Fibroblast of skin of scalp (primary cell): ENCODE data around the gene DDHD1.

Source experiments
- DNase-seq: peaks from one replicate; pipeline ENCODE4 v3.0.0-alpha.2; 2013

DDHD1 gene

GRCh38 chr14:52988139-52988538 is 165.0 kb downstream of the DDHD1 start:
- no peak for DNase-seq

- peak; percentile 54 for DNase-seq
These were observed 165.6 kb downstream of the DDHD1 start for GRCh38 chr14:52987514-52987913.

DNA sequence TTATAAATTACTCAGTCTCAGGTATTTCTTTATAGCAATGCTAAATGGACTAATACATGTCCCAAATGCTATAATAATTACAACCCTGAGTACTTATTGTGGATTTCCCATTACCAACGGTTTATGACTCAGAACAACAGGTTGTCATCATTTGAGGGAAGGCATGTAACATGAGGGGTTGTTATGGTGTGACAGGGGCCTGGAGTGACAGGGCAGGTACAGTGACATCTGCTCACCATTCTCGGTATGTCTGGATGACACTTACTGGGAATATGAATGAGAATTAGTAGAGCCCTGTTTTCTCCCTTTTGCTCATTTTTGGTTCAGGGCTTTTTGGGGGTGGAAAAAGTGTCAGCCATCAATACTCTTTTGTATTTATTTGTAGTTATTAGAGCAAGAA is 166.1 kb downstream of the DDHD1 start:
- DNase-seq = no peak
